Sigmoid colon (tissue), 7 donors: ENCODE results near the gene IL1RAPL2. TPM values are rescaled to one million over a fixed set of nuclear protein-coding genes. Genes with fewer than 3 reads are reported as not detected.

Experiments used
- DNase-seq: peaks from one replicate; pipeline ENCODE4 v3.0.0-alpha.2; 2019
- H3K27ac ChIP-seq, 4 donors: fragments of 200-600 bp; sonication (generic); one replicate each; pipeline ENCODE4 v1.5.1; 2016 to 2019; ENCODE audit warnings: mild to moderate bottlenecking in 1 of 4
- H3K27me3 ChIP-seq, 3 donors: fragments of 200-600 bp; sonication (generic); one replicate each; pipeline ENCODE4 v1.5.1; 2019; ENCODE audit warnings: mild to moderate bottlenecking in 1 of 3
- H3K36me3 ChIP-seq, 4 donors: fragments of 200-600 bp; sonication (generic); one replicate each; pipeline ENCODE4 v1.5.1; 2016 to 2019
- H3K4me1 ChIP-seq, 4 donors: fragments of 200-600 bp; sonication (generic); one replicate each; pipeline ENCODE4 v1.5.1; 2017 to 2019
- H3K4me3 ChIP-seq, 4 donors: fragments of 200-600 bp; sonication (generic); one replicate each; pipeline ENCODE4 v1.5.1; 2017 to 2019; ENCODE audit warnings: mild to moderate bottlenecking in 2 of 4, moderate library complexity in 1 of 4
- H3K9me3 ChIP-seq, 4 donors: fragments of 200-600 bp in 3 of 4; sonication (generic) in 3 of 4; one replicate each; pipeline versions ENCODE4 v1.5.1 to v1.6.1; 2013 to 2019
- CTCF ChIP-seq, 4 experiments: fragments of 450-650 bp in 3 of 4; fragments of 200-600 bp in 1 of 4; IDR thresholded peaks; one replicate each; pipeline ENCODE4 v1.5.1; 2016 to 2019; ENCODE audit warnings: antibody characterized with exemption in 4 of 4, mild to moderate bottlenecking in 3 of 4, moderate library complexity in 2 of 4
- EP300 ChIP-seq, 4 donors: sonication (generic); formaldehyde crosslinking; IDR thresholded peaks; one replicate each; pipeline ENCODE4 v1.6.1; 2017; ENCODE audit warnings: antibody characterized with exemption in 4 of 4
- POLR2A ChIP-seq, 2 donors: fragments of 450-650 bp; IDR thresholded peaks; one replicate each; pipeline ENCODE4 v1.6.1; 2016; ENCODE audit warnings: antibody characterized with exemption in 2 of 2, mild to moderate bottlenecking in 2 of 2, moderate library complexity in 2 of 2
- POLR2AphosphoS5 ChIP-seq, 4 donors: sonication (generic); formaldehyde crosslinking; IDR thresholded peaks; one replicate each; pipeline ENCODE4 v1.6.1; 2017; ENCODE audit warnings: antibody characterized with exemption in 4 of 4
- whole genome bisulfite sequencing, 2 donors: extraction: QIAGEN DNeasy Blood & Tissue Kit; methylation state at CpG; one replicate each; pipeline ENCODE4 v1.1.7; 2013; 5-methylcytosine and 5-hydroxymethylcytosine counted together
- intact Hi-C: fragments of 100-400 bp; cut with DNase I; formaldehyde crosslinking; loops from one replicate; pipeline ENCODE4 v1.15.1; 2023
- polyA plus RNA-seq, 3 donors: library from polyadenylated mRNA; stranded (reverse); fragments of 200-250 nt; gene quantifications; one replicate each; pipeline ENCODE4 v1.2.3, GENCODE V29; 2013
- total RNA-seq, 4 donors: library from RNA; depleted of rRNA; stranded (reverse); fragments of >200 nt; gene quantifications; one replicate each; pipeline ENCODE4 v1.1.0, GENCODE V29; 2016
- donor health status: healthy with polysubstance abuse.
- donor health status: Bipolar disorder and iron deficiency.
- donor health status: healthy.

Gene IL1RAPL2
- total and polyA plus RNA-seq, 7 donors, result 0.01 to 1.1 (median 0.79) TPM; not detected in 3

GRCh38 chrX:105269386-105269785 is 703.4 kb downstream of the IL1RAPL2 start:
- DNase-seq, result no peak
- intact Hi-C loops, result no loop called here
- H3K27ac ChIP-seq, result no peak overlapping the region
- no peaks in the 10 kb centered on the region for H3K36me3 ChIP-seq
- no peaks in the 10 kb centered on the region for H3K4me1 ChIP-seq
- TF ChIP-seq CTCF (IDR thresholded peaks at IDR 0.05) (no peak), POLR2AphosphoS5 (IDR thresholded peaks at IDR 0.05) (no peak), POLR2A (IDR thresholded peaks at IDR 0.05) (no peak), EP300 (IDR thresholded peaks at IDR 0.05) (no peak)
- no peaks in the 10 kb centered on the region for H3K9me3 ChIP-seq
- no peaks in the 10 kb centered on the region for H3K27me3 ChIP-seq
- H3K4me3 ChIP-seq, result no peak overlapping the region
- 95 to 97% methylated on average over 2 of the region's 2 CpGs for WGBS, 2 donors

- intact Hi-C loops, result no loop called here
- no peaks in the 10 kb centered on the region for H3K9me3 ChIP-seq
- H3K27ac ChIP-seq, result no peak overlapping the region
- H3K4me3 ChIP-seq, result no peak overlapping the region
- WGBS, 2 donors, result 18 to 50% methylated on average over 1 of the region's 1 CpG
- DNase-seq, result no peak
- H3K4me1 ChIP-seq, result no peaks in the 10 kb centered on the region
- no peaks in the 10 kb centered on the region for H3K27me3 ChIP-seq
- TF ChIP-seq EP300 (IDR thresholded peaks at IDR 0.05) (no peak), POLR2A (IDR thresholded peaks at IDR 0.05) (no peak)
- no peaks in the 10 kb centered on the region for H3K36me3 ChIP-seq
Observed at GRCh38 chrX:105273326-105273725, 707.3 kb downstream of the IL1RAPL2 start.

GRCh38 chrX:105274091-105274490 is 708.1 kb downstream of the IL1RAPL2 start:
- 64 to 87% methylated on average over 2 of the region's 2 CpGs for WGBS, 2 donors
- intact Hi-C loops, result no loop called here
- Histone ChIP-seq H3K9me3 (no peaks in the 10 kb centered on the region), H3K27me3 (no peaks in the 10 kb centered on the region), H3K4me1 (no peaks in the 10 kb centered on the region), H3K4me3 (no peak overlapping the region), H3K27ac (no peak overlapping the region), H3K36me3 (no peaks in the 10 kb centered on the region)
- no peak for DNase-seq
- TF ChIP-seq POLR2AphosphoS5 (IDR thresholded peaks at IDR 0.05) (no peak), POLR2A (IDR thresholded peaks at IDR 0.05) (no peak), EP300 (IDR thresholded peaks at IDR 0.05) (no peak), CTCF (IDR thresholded peaks at IDR 0.05) (no peak)

- Histone ChIP-seq H3K27ac (no peak overlapping the region), H3K9me3 (no peaks in the 10 kb centered on the region), H3K4me3 (no peak overlapping the region), H3K27me3 (no peaks in the 10 kb centered on the region), H3K36me3 (no peaks in the 10 kb centered on the region), H3K4me1 (no peaks in the 10 kb centered on the region)
- intact Hi-C loops, result no loop called here
- TF ChIP-seq EP300 (IDR thresholded peaks at IDR 0.05) (no peak), POLR2AphosphoS5 (IDR thresholded peaks at IDR 0.05) (no peak), CTCF (IDR thresholded peaks at IDR 0.05) (no peak), POLR2A (IDR thresholded peaks at IDR 0.05) (no peak)
- WGBS, 2 donors, result 81 to 95% methylated on average over 1 of the region's 1 CpG
- no peak for DNase-seq
Observed at GRCh38 chrX:105277132-105277531, 711.1 kb downstream of the IL1RAPL2 start.

GRCh38 chrX:105282077-105282476 is 716.1 kb downstream of the IL1RAPL2 start:
- intact Hi-C loops, result no loop called here
- WGBS, 2 donors, result 47 to 84% methylated on average over 1 of the region's 1 CpG
- Histone ChIP-seq H3K36me3 (no peaks in the 10 kb centered on the region), H3K4me3 (no peak overlapping the region), H3K27ac (no peak overlapping the region), H3K27me3 (no peaks in the 10 kb centered on the region), H3K4me1 (no peaks in the 10 kb centered on the region), H3K9me3 (no peaks in the 10 kb centered on the region)
- no peak for TF ChIP-seq EP300 (IDR thresholded peaks at IDR 0.05)
- no peak for TF ChIP-seq POLR2AphosphoS5 (IDR thresholded peaks at IDR 0.05)
- TF ChIP-seq CTCF (IDR thresholded peaks at IDR 0.05), result no peak
- no peak for TF ChIP-seq POLR2A (IDR thresholded peaks at IDR 0.05)
- no peak for DNase-seq
